HepG2 (cell line): ENCODE results near the gene CAGE1. TPM values are rescaled to one million over a fixed set of nuclear protein-coding genes. Genes with fewer than 3 reads are reported as not detected.

ENCODE experiments used
- CENPX ChIP-seq: sonication (generic); formaldehyde crosslinking; IDR thresholded peaks from 2 replicates; pipeline ENCODE4 v1.9.0; 2021; ENCODE audit warnings: mild to moderate bottlenecking, missing genetic modification reagents, moderate library complexity
- EHMT2 ChIP-seq: fragments of 200-600 bp; sonication (generic); IDR thresholded peaks from 2 replicates; pipeline ENCODE4 v1.7.0; 2017; ENCODE audit warnings: antibody characterized with exemption, low read depth, low read length, borderline replicate concordance
- ELF4 ChIP-seq: sonication (generic); formaldehyde crosslinking; IDR thresholded peaks from 2 replicates; pipeline ENCODE4 v1.5.0; 2020; ENCODE audit warnings: missing genetic modification reagents, mild to moderate bottlenecking, moderate library complexity, borderline replicate concordance
- FOXP4 ChIP-seq: sonication (generic); formaldehyde crosslinking; IDR thresholded peaks from 2 replicates; pipeline ENCODE4 v1.4.0; 2020; ENCODE audit warnings: missing genetic modification reagents
- HMGXB4 ChIP-seq, 2 experiments: sonication (generic) in 1 of 2; formaldehyde crosslinking in 1 of 2; IDR thresholded peaks; 2 replicates each; pipeline versions ENCODE4 v1.4.0 to v1.6.1; 2018 to 2020; ENCODE audit warnings: missing genetic modification reagents in 2 of 2, borderline replicate concordance in 1 of 2, low read depth in 1 of 2, mild to moderate bottlenecking in 1 of 2, missing biosample characterization in 1 of 2
- ISX ChIP-seq: sonication (generic); formaldehyde crosslinking; conservative IDR thresholded peaks from 2 replicates; pipeline ENCODE4 v1.5.0; 2020; ENCODE audit warnings: missing genetic modification reagents
- NR0B2 ChIP-seq: sonication (generic); formaldehyde crosslinking; IDR thresholded peaks from 2 replicates; pipeline ENCODE4 v1.4.0; 2020; ENCODE audit warnings: mild to moderate bottlenecking, missing genetic modification reagents
- RARG ChIP-seq: sonication (generic); formaldehyde crosslinking; IDR thresholded peaks from 2 replicates; pipeline ENCODE4 v1.4.0; 2020; ENCODE audit warnings: low read depth, mild to moderate bottlenecking, missing genetic modification reagents
- SKI ChIP-seq: fragments of 450-650 bp; IDR thresholded peaks from one replicate; pipeline ENCODE4 v1.6.1; 2018; ENCODE audit warnings: mild to moderate bottlenecking; ENCODE audit not compliant: partially characterized antibody
- SMARCC2 ChIP-seq: fragments of 450-650 bp; IDR thresholded peaks from 2 replicates; pipeline ENCODE4 v1.6.1; 2017; ENCODE audit warnings: antibody characterized with exemption, mild to moderate bottlenecking
- TFAP4 ChIP-seq: sonication (generic); IDR thresholded peaks from 2 replicates; pipeline ENCODE4 v1.6.1; 2016; ENCODE audit warnings: low read depth, borderline replicate concordance
- ZFX ChIP-seq: sonication (generic); formaldehyde crosslinking; IDR thresholded peaks from 2 replicates; pipeline ENCODE4 v1.4.0; 2020; ENCODE audit warnings: mild to moderate bottlenecking, low read depth, missing genetic modification reagents, moderate library complexity
- ZKSCAN1 ChIP-seq: fragments of 150-350 bp; IDR thresholded peaks from 2 replicates; pipeline ENCODE4 v1.6.1; 2014; ENCODE audit warnings: low read length
- ZNF142 ChIP-seq: sonication (generic); formaldehyde crosslinking; IDR thresholded peaks from 2 replicates; pipeline ENCODE4 v1.4.0; 2020; ENCODE audit warnings: missing genetic modification reagents
- ZNF557 ChIP-seq: sonication (generic); formaldehyde crosslinking; IDR thresholded peaks from 2 replicates; pipeline ENCODE4 v1.4.0; 2020; ENCODE audit warnings: missing genetic modification reagents
- polyA plus RNA-seq, 8 experiments: library from polyadenylated mRNA; depleted of rRNA in 3 of 8; stranded (reverse) in 7 of 8; unstranded in 1 of 8; fragments of >200 nt; fragmentation: Illumina TruSeq in 4 of 8; extraction: Trizol in 4 of 8; gene quantifications; 2 replicates each; pipeline versions ENCODE4 v1.2.1 to v1.2.3, GENCODE V29; 2011 to 2016; ENCODE audit warnings: low read depth in 4 of 8, missing spikeins in 1 of 8, mixed read lengths in 1 of 8; ENCODE audit not compliant: insufficient read depth in 1 of 8
- total RNA-seq, 5 experiments: library from RNA; depleted of rRNA; stranded (reverse); fragments of >200 nt; fragmentation: Illumina TruSeq; extraction: Trizol; gene quantifications; 2 replicates each; pipeline ENCODE4 v1.2.3, GENCODE V29; 2016; ENCODE audit warnings: low read depth in 1 of 5

Gene CAGE1
- total and polyA plus RNA-seq, 2 of the 13 experiments (the other 11 are each of a cell fraction or from before 2014, with no cell fraction given), result 0.03 to 0.15 TPM

GRCh38 chr6:7389451-7390225 lies at the start of gene CAGE1, which contains the start of gene RIOK1 (continued):
- peak; percentile 92 to 94; a peak in 3 of 4 replicates for TF ChIP-seq HMGXB4 (CRISPR knock-in tag; IDR thresholded peaks at IDR 0.05; ENCODE audit: borderline replicate concordance in 1 of 2, low read depth in 1 of 2)
- peak; percentile 99 for TF ChIP-seq ZFX
- TF ChIP-seq ELF4, result peak; percentile 90
- TF ChIP-seq ZNF557 (CRISPR knock-in tag), result 0 out of 2 replicates have a peak, but pooled peaks have one; percentile 19
- no peak; the same call in 1 of the 2 replicates for TF ChIP-seq EHMT2
- TF ChIP-seq CENPX (CRISPR knock-in tag), result no peak
- TF ChIP-seq SKI, result peak; percentile 46
- peak; percentile 90; the same call in 1 of the 2 replicates for TF ChIP-seq ZNF142 (CRISPR knock-in tag)
- peak; percentile 50; the same call in 1 of the 2 replicates for TF ChIP-seq ZKSCAN1
- TF ChIP-seq SMARCC2, result no peak
- TF ChIP-seq NR0B2 (CRISPR knock-in tag), result peak; percentile 87
- TF ChIP-seq FOXP4 (CRISPR knock-in tag), result peak; percentile 52
- TF ChIP-seq RARG (CRISPR knock-in tag), result peak; percentile 79; the same call in 1 of the 2 replicates
- TF ChIP-seq ISX, result no peak
- peak; percentile 64; the same call in 1 of the 2 replicates for TF ChIP-seq TFAP4
